HepG2 (cell line): Measurements from ENCODE around the gene PARP15. TPM values are rescaled to one million over a fixed set of nuclear protein-coding genes. Genes with fewer than 3 reads are reported as not detected.

Experiments
- AFF4 ChIP-seq: sonication (generic); formaldehyde crosslinking; IDR thresholded peaks from 2 replicates; pipeline ENCODE4 v1.4.0; 2020; ENCODE audit warnings: missing genetic modification reagents
- ARHGAP35 ChIP-seq: sonication (generic); formaldehyde crosslinking; IDR thresholded peaks from 2 replicates; pipeline ENCODE4 v1.9.0; 2022; ENCODE audit warnings: mild to moderate bottlenecking, inconsistent platforms, moderate library complexity, missing genetic modification reagents, borderline replicate concordance
- ATF7-NPFF ChIP-seq: sonication (generic); formaldehyde crosslinking; IDR thresholded peaks from 2 replicates; pipeline ENCODE4 v1.8.1; 2023; ENCODE audit warnings: mild to moderate bottlenecking, low read depth, missing genetic modification reagents, moderate library complexity
- CENPX ChIP-seq: sonication (generic); formaldehyde crosslinking; IDR thresholded peaks from 2 replicates; pipeline ENCODE4 v1.9.0; 2021; ENCODE audit warnings: mild to moderate bottlenecking, missing genetic modification reagents, moderate library complexity
- CREB3 ChIP-seq: sonication (generic); formaldehyde crosslinking; IDR thresholded peaks from 2 replicates; pipeline ENCODE4 v1.5.0; 2020; ENCODE audit warnings: missing genetic modification reagents
- FOXO4 ChIP-seq: sonication (generic); formaldehyde crosslinking; conservative IDR thresholded peaks from 2 replicates; pipeline ENCODE4 v1.8.1; 2023; ENCODE audit warnings: missing genetic modification reagents
- KLF11 ChIP-seq: IDR thresholded peaks from 2 replicates; pipeline ENCODE4 v1.6.1; 2016; ENCODE audit warnings: missing compliant biosample characterization
- NAIF1 ChIP-seq: sonication (generic); formaldehyde crosslinking; IDR thresholded peaks from 2 replicates; pipeline ENCODE4 v1.5.0; 2020; ENCODE audit warnings: mild to moderate bottlenecking, missing genetic modification reagents, borderline replicate concordance
- NCOR1 ChIP-seq: fragments of 200-600 bp; sonication (generic); IDR thresholded peaks from 2 replicates; pipeline ENCODE4 v1.7.0; 2017; ENCODE audit warnings: antibody characterized with exemption, low read length, borderline replicate concordance
- PATZ1 ChIP-seq: sonication (generic); formaldehyde crosslinking; IDR thresholded peaks from 2 replicates; pipeline ENCODE4 v1.4.0; 2020; ENCODE audit warnings: missing genetic modification reagents
- PHF5A ChIP-seq: IDR thresholded peaks from one replicate; pipeline ENCODE4 v1.6.1; 2018; ENCODE audit warnings: low read depth, missing genetic modification reagents; ENCODE audit not compliant: unreplicated experiment
- RFXANK ChIP-seq: IDR thresholded peaks from 2 replicates; pipeline ENCODE4 v1.6.1; 2016
- RXRB ChIP-seq: IDR thresholded peaks from 2 replicates; pipeline ENCODE4 v1.6.1; 2016; ENCODE audit warnings: borderline replicate concordance, missing genetic modification reagents, missing compliant biosample characterization
- ZKSCAN8 ChIP-seq: IDR thresholded peaks from 2 replicates; pipeline ENCODE4 v1.6.1; 2016; ENCODE audit warnings: borderline replicate concordance, missing genetic modification reagents, missing compliant biosample characterization
- ZNF317 ChIP-seq: sonication (generic); formaldehyde crosslinking; IDR thresholded peaks from 2 replicates; pipeline ENCODE4 v1.5.0; 2020; ENCODE audit warnings: mild to moderate bottlenecking, missing genetic modification reagents
- ZNF326 ChIP-seq: sonication (generic); formaldehyde crosslinking; IDR thresholded peaks from 2 replicates; pipeline ENCODE4 v1.4.0; 2020; ENCODE audit warnings: missing genetic modification reagents, borderline replicate concordance
- ZNF550 ChIP-seq: sonication (generic); formaldehyde crosslinking; IDR thresholded peaks from 2 replicates; pipeline ENCODE4 v1.4.0; 2020; ENCODE audit warnings: mild to moderate bottlenecking, missing genetic modification reagents, borderline replicate concordance
- ZNF670 ChIP-seq: sonication (generic); formaldehyde crosslinking; IDR thresholded peaks from 2 replicates; pipeline ENCODE4 v1.8.0; 2022; ENCODE audit warnings: mild to moderate bottlenecking, missing genetic modification reagents, borderline replicate concordance
- polyA plus RNA-seq, 8 experiments: library from polyadenylated mRNA; depleted of rRNA in 3 of 8; stranded (reverse) in 7 of 8; unstranded in 1 of 8; fragments of >200 nt; fragmentation: Illumina TruSeq in 4 of 8; extraction: Trizol in 4 of 8; gene quantifications; 2 replicates each; pipeline versions ENCODE4 v1.2.1 to v1.2.3, GENCODE V29; 2011 to 2016; ENCODE audit warnings: low read depth in 4 of 8, missing spikeins in 1 of 8, mixed read lengths in 1 of 8; ENCODE audit not compliant: insufficient read depth in 1 of 8
- total RNA-seq, 5 experiments: library from RNA; depleted of rRNA; stranded (reverse); fragments of >200 nt; fragmentation: Illumina TruSeq; extraction: Trizol; gene quantifications; 2 replicates each; pipeline ENCODE4 v1.2.3, GENCODE V29; 2016; ENCODE audit warnings: low read depth in 1 of 5

PARP15 gene
- total and polyA plus RNA-seq, 2 of the 13 experiments (the other 11 are each of a cell fraction or from before 2014, with no cell fraction given), result 0.02 TPM; not detected in 1

GRCh38 chr3:122564155-122564912 is 13.1 kb upstream of the PARP15 start, which contains the start of the genes DTX3L and PARP9 (continued):
- no peak for TF ChIP-seq CREB3 (CRISPR knock-in tag)
- TF ChIP-seq NCOR1, result no peak; the same call in 1 of the 2 replicates
- TF ChIP-seq PATZ1, result peak; percentile 94
- TF ChIP-seq NAIF1 (CRISPR knock-in tag), result peak; percentile 8; the same call in 1 of the 2 replicates
- peak; percentile 46; the same call in 1 of the 2 replicates for TF ChIP-seq ZKSCAN8 (CRISPR knock-in tag)
- no peak for TF ChIP-seq PHF5A (CRISPR knock-in tag)
- peak; percentile 59; the same call in 1 of the 2 replicates for TF ChIP-seq ZNF670
- TF ChIP-seq CENPX (CRISPR knock-in tag), result no peak
- peak; percentile 89 for TF ChIP-seq ZNF317 (CRISPR knock-in tag)
- TF ChIP-seq RFXANK, result no peak
- TF ChIP-seq ATF7-NPFF, result peak; percentile 58
- peak; percentile 66; the same call in 1 of the 2 replicates for TF ChIP-seq ARHGAP35 (CRISPR knock-in tag)
- TF ChIP-seq KLF11 (CRISPR knock-in tag), result 0 out of 2 replicates have a peak, but pooled peaks have one; percentile 65
- TF ChIP-seq ZNF326 (CRISPR knock-in tag), result no peak
- 0 out of 2 replicates have a peak, but pooled peaks have one; percentile 28 for TF ChIP-seq RXRB (CRISPR knock-in tag)
- no peak for TF ChIP-seq AFF4 (CRISPR knock-in tag)
- no peak for TF ChIP-seq ZNF550 (CRISPR knock-in tag)
- no peak for TF ChIP-seq FOXO4 (CRISPR knock-in tag)
